ENCODE measurements around the gene NASP.

The NASP gene

DNA sequence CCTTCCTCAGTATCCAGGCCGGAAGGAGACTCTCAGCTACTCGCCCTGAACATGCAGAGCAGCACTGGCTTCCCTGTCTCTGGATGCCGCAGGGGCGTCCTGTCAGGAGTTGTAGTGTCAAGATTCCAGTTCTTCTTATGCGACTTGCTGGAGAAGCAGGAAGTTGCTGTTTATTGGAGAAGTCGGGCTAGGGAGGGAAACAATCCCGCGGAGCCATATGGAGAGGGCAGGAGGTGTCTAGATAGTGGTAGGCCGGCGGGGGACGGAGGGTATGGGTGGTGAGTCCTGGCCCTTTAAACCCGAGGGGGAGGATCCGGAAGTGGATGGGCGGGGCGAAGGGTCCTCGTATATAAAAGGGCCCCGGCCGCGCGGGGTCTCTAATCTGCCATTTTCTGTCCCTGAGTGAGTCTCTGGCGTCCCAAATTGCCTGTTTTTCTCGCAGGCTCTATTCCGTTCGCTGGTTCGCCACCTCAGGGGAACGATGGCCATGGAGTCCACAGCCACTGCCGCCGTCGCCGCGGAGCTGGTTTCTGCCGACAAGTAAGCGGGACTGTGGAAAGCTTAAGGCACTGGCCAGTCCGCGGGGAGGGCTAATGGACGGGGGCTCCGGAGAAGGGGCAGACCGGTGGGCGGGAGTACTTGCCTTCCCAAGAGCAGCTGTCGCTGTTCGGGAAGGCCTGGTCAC, at the start of gene NASP:
Gene NASP (plus strand): TSS at position 376 of the 685 bp plus-strand sequence. CDS start 106 bp downstream, at position 482.
- DNase-seq, result peak; percentile 86

DNA sequence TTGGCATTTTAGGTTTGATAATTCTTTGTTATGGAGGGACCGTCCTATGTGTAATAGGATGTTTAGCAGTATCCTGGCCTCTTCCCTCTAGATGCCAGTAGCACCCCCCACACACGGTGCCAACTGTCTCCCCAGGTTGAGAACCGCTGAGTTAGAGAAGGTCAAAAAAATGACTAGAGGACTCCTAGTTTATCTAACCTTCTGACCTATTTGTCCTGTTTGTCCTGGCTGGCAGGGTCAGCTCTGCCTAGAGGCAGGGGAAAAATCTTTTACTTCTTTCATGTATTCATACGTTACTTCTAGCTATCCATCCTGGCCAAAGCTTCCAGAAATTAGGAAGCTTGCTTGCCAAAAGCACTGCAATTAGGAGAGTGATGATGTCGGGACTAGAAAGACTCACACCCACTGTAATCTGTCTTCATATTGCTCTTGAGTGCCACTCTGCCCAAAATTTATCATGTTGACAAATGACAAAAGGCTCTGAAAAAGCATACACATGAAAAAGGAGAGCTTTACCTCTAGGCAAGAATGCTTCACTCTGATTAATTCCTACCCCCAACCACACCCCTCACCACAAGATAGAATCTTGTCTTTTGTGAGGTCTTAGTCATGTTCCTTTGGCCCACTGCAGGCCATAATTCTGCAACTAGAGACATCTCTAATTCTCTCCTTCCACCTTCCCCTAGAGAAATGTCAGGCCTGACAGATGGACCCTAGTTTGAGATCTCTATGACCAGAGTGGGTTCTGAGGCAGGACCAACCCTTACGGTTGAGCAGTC, 47.7 kb upstream of the NASP start:
- DNase-seq, result no peak

DNA sequence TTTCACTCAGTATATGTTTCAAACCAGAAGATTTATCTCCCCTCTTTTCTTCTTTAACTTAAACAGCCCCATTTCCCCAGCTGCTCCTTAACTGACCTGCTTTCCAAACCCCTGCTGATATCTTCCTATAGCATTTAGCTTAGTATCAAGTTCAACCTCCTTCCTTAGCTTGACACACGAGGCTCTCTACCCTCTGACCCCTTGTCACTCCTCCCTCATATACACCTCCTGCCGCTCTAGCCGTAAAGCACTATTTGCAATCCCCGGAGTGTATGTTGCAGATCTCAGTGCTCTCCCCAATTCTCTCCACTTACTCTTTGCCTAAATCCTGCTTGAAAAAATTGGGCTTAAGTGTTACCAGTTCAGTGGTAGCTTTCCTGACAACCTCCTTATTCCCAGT, 47.0 kb upstream of the NASP start:
- DNase-seq, result no peak

- no peak for DNase-seq
Observed at GRCh38 chr1:45541193-45541592, 42.6 kb upstream of the NASP start.

DNA sequence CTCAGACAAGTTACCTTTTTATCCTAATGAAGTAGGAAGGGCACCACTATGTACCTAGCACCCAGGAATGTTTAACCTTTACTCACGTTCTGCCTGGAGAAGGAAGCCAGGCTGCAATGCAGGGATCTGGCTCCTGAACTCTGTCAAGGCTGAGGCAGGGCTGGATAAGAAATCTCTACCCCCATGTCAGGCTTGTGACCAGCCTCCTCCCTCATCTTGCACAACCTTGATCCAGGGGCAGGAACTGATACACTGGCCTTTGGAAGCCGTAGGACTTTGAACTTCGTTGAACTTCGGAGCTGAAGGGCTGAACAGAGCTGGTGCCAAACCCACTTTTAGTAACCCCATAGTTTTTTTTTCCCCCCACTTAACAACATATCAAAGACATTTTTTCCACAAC, 41.2 kb upstream of the NASP start:
- DNase-seq, result no peak

- no peak for DNase-seq
Observed at GRCh38 chr1:45543581-45544417, 40.0 kb upstream of the NASP start.

DNA sequence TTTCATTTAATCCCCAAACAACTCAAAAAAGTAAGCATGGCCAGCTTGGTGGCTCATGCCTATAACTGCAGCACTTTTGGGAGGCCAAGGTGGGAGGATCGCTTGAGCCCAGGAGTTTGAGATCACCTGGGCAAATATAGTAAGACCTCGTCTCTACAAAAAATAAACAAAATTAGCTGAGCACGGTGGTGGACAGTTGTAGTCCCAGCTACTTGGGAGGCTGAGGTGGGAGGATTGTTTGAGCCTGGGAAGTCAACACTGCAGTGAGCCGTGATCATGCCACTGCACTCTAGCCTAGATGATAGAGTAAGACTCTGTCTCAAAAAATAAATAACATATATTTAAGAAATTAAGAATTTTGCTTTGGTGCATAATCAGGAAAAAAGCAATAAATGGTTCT, 39.3 kb upstream of the NASP start:
- DNase-seq, result no peak

DNA sequence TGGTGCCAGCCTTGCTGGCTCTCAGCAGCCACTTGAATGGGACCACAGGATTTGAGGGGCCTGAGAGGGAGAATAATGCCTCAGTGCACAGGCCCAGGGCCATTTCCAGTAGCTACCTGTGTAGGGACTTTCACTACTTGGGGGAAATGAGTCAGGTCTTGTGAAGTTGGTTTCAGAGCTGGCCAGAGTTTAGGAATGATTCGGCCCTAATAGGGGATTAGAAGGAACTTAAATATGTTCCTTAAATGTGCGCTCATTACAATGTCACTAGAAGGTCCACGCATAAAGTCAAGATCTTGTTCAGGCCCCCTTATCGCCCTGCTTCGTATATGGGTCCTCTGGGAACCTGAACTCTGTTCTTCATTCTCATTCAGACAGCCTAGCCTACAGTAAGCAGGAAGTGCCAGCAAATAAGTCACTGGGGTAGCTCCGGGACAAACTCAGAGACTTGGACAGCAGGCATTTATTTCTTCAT, 38.8 kb upstream of the NASP start:
- DNase-seq, result no peak

- DNase-seq, result no peak
Observed at GRCh38 chr1:45545553-45546310, 38.1 kb upstream of the NASP start.

DNA sequence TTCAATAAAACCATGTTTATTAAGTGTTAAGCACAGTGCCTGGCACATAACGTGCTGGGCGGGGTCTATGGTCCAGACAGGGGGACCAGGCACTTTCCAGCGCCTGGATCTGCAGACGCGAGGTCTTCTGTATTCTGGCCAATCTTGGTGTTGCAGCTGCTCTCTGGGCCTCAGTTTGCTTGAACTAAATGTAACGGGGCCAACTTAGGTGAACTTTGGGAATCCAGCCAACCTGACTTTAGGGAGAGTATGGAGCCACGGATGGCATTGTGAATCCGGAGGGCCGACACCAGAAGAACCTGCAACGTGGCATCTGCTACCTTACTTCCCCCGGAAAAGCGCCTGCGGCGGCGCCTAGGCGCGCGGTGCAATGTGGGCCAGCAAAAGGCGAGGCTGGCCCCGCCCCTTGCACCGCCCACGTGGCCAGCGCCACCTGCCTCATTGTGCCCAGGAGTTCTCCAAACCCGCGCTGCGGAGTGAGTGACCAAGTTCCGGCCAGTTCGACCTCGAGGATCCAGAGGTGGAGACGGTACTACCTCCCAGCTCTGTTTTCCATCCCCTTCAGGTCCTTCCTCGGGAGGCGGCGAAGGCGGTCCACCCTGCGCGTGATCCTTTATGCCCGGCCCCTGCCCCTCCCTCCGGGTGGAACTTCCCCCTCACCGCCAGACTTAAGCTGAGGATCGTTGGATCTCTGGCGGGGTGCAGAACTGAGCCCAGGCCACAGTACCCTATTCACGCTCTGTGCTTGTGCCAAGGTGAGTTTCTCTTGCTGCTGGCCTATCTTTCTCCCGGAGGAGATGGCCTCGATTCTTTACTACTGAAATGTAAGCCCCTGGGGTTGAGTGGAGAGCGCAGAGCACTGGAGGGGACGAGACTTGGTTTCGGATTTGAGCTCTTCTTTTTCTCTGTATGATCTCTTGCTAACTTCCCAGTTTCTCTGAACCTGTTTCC, 33.2 kb upstream of the NASP start, which contains the start of gene AKR1A1:
Gene AKR1A1 (plus strand): TSS at position 426 of the 951 bp plus-strand sequence. CDS start 10,969 bp downstream, outside the sequence.
- DNase-seq, result peak; percentile 96

GRCh38 chr1:45551684-45552083, 32.2 kb upstream of the NASP start:
- DNase-seq, result no peak

DNA sequence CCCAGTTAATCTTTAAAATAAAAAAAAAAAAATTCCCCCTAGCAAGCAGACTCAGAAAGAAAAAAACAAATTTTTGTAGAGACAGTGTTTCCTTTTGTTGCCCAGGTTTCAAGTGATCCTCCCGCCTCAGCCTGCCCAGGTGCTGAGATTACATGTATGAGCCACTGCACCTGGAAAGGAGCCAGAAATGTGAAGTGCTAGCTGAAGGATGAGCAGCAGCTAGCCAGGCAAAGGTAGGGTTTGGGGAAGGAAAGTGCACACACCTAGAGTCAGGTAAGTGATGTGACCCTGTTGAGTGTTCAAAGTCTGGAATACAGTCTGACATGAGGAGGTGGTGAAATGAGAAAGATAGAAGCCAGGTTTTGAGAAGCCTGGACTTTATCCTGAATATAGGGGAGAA, 31.5 kb upstream of the NASP start:
- no peak for DNase-seq

- no peak for DNase-seq
Observed at GRCh38 chr1:45554198-45554597, 29.6 kb upstream of the NASP start.

GRCh38 chr1:45557422-45557944, 26.4 kb upstream of the NASP start:
- DNase-seq, result no peak

- DNase-seq, result no peak
Observed at GRCh38 chr1:45563843-45564242, 20.0 kb upstream of the NASP start.

DNA sequence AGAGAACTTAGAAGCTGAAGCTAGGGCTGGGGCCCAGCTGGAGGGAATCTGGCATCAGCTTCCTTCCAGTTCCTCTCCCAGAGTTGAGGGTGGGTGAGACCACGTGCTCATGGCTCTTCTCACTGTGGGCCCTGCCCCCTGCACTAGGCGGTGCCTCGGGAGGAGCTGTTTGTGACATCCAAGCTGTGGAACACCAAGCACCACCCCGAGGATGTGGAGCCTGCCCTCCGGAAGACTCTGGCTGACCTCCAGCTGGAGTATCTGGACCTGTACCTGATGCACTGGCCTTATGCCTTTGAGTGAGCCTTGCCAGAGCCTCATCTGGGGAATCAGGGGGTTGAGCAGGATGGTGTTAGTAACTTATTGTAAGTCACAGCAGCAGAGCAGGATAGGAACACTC, 17.1 kb upstream of the NASP start:
- no peak for DNase-seq

GRCh38 chr1:45567911-45568310, 15.9 kb upstream of the NASP start:
- DNase-seq, result no peak

DNA sequence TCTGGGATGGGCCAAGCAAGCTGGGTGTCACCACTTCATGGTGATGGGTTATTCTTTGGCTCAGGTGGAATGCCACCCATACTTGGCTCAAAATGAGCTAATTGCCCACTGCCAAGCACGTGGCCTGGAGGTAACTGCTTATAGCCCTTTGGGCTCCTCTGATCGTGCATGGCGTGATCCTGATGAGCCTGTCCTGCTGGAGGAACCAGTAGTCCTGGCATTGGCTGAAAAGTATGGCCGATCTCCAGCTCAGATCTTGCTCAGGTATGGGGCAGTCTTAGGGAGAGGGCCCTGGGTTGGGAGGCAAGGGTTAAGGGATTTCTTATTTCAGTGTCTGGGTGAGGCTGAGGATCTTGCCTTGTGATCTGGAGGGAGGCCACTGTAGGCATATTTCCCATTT, 15.4 kb upstream of the NASP start:
- no peak for DNase-seq

DNA sequence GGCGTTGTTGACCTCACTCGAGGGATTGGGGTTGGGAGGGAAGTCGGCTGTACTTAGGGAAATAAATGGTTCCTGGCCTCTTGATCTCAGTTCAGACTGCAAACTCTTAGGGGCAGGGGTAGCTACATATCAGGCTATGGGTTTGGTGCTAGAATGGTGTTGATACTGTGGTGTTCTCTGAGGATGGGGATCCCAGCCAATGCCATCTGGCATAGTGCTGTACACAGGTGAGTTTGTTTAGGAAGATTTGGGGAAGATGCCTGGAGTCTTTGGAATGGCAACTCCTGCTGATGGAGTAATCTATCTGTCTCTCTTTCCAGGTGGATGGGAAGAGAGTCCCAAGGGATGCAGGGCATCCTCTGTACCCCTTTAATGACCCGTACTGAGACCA, 14.3 kb upstream of the NASP start:
- no peak for DNase-seq

- DNase-seq, result peak; percentile 81
Observed at GRCh38 chr1:45569962-45570581, 13.8 kb upstream of the NASP start.

DNA sequence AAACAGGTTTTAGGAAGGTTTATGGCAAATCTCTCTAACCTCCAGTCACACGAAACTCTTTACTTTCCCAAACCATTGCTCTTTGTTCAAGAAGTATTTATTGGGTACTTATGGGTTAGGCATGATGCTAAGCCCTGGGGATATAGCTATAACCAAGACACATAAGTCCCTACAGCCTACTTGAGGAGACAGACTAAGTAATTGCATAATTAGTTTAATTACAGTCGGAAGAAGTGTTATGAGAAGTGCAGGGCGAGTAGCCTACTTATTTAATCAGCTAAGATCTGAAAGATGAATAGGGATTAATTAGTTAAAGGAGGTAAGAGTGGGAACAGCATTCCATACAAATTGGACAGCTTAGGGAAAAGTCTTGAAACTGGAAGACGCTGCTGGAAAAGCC, 13.2 kb upstream of the NASP start:
- DNase-seq, result no peak

All from NCI-H2227 treated with DMSO at 0.1 percent for 48 hours (cell line).